Neural crest cell (in vitro differentiated cells): ENCODE data around the gene ARID3A. TPM values are rescaled to one million over a fixed set of nuclear protein-coding genes. Genes with fewer than 3 reads are reported as not detected.

Source experiments
- DNase-seq: peaks from one replicate; pipeline ENCODE4 v3.0.0; 2021; ENCODE audit warnings: low read depth, mixed read lengths, low spot score
- H3K27ac Mint-ChIP-seq: one replicate; pipeline ENCODE4 v1.8.0; 2021; ENCODE audit warnings: mild to moderate bottlenecking, mixed read lengths; ENCODE audit not compliant: unreplicated experiment
- H3K27me3 Mint-ChIP-seq: 2 replicates; pipeline ENCODE4 v1.8.0; 2021; ENCODE audit warnings: low read depth, mild to moderate bottlenecking, mixed read lengths
- H3K36me3 Mint-ChIP-seq: 2 replicates; pipeline ENCODE4 v1.8.0; 2021; ENCODE audit warnings: low read depth, mild to moderate bottlenecking, mixed read lengths
- H3K4me1 Mint-ChIP-seq: 2 replicates; pipeline ENCODE4 v1.8.0; 2021; ENCODE audit warnings: mixed read lengths
- H3K4me3 Mint-ChIP-seq: one replicate; pipeline ENCODE4 v1.8.0; 2021; ENCODE audit warnings: mild to moderate bottlenecking, mixed read lengths
- H3K9me3 Mint-ChIP-seq: 2 replicates; pipeline ENCODE4 v1.8.0; 2021; ENCODE audit warnings: mixed read lengths
- CTCF ChIP-seq: fragments of 200-600 bp; sonication (generic); conservative IDR thresholded peaks from 2 replicates; pipeline ENCODE4 v1.5.0; 2021; ENCODE audit warnings: antibody characterized with exemption, mild to moderate bottlenecking
- total RNA-seq: library from RNA; stranded (reverse); gene quantifications from 2 replicates; pipeline ENCODE4 v1.2.1, GENCODE V29; 2021

Gene ARID3A
- total RNA-seq, 1 donor from 2014 or later = 48.4 TPM

- TF ChIP-seq CTCF = no peak
- Mint-ChIP-seq H3K27ac (no peak overlapping the region), H3K9me3 (no peaks in the 10 kb centered on the region), H3K4me3 (no peak overlapping the region), H3K4me1 (no peaks in the 10 kb centered on the region), H3K36me3 (peaks cover 2% of the 10 kb centered on the region), H3K27me3 (peaks cover 27% of the 10 kb centered on the region)
- DNase-seq = no peak
Observed at GRCh38 chr19:992670-993055, 66.8 kb downstream of the ARID3A start.

- Mint-ChIP-seq H3K4me1 (no peaks in the 10 kb centered on the region), H3K4me3 (no peak overlapping the region), H3K9me3 (no peaks in the 10 kb centered on the region), H3K27ac (no peak overlapping the region), H3K36me3 (peaks cover 2% of the 10 kb centered on the region), H3K27me3 (peaks cover 35% of the 10 kb centered on the region)
- no peak for TF ChIP-seq CTCF
- DNase-seq = no peak
Observed at GRCh38 chr19:993361-993830, 67.6 kb downstream of the ARID3A start.

DNA sequence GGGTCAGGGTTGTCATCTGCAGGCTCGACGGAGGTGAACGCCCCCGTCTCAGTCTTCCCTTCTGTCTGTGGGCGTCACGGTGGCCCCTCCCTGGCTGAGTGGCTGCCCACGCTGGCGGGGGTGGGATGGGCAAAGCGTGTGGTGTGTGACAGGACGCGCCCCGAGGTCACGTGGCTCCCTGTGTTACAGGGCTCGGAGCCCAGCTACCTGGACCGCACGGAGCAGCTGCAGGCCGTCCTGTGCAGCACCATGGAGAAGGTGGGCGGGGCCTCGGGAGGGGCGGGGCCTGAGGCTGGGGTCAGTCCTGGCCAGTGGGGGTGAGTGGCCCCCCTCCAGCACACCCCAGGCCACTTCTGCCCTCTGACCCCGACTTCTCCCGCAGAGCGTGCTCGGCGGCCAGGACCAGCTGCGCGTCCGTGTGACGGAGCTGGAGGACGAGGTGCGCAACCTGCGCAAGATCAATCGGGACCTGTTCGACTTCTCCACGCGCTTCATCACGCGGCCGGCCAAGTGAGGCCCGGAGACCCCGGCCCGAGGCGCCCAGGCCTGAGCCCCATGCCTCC is 68.1 kb downstream of the ARID3A start:
- H3K27me3 Mint-ChIP-seq = peaks cover 40% of the 10 kb centered on the region
- H3K4me3 Mint-ChIP-seq = no peak overlapping the region
- H3K9me3 Mint-ChIP-seq = no peaks in the 10 kb centered on the region
- H3K4me1 Mint-ChIP-seq = no peaks in the 10 kb centered on the region
- TF ChIP-seq CTCF = no peak
- DNase-seq = no peak
- H3K36me3 Mint-ChIP-seq = peaks cover 2% of the 10 kb centered on the region
- no peak overlapping the region for H3K27ac Mint-ChIP-seq

GRCh38 chr19:994516-994915 is 68.7 kb downstream of the ARID3A start:
- no peak overlapping the region for H3K27ac Mint-ChIP-seq
- H3K36me3 Mint-ChIP-seq = peaks cover 2% of the 10 kb centered on the region
- TF ChIP-seq CTCF = no peak
- no peaks in the 10 kb centered on the region for H3K9me3 Mint-ChIP-seq
- peaks cover 46% of the 10 kb centered on the region for H3K27me3 Mint-ChIP-seq
- no peak overlapping the region for H3K4me3 Mint-ChIP-seq
- DNase-seq = no peak
- peaks cover 4% of the 10 kb centered on the region for H3K4me1 Mint-ChIP-seq

DNA sequence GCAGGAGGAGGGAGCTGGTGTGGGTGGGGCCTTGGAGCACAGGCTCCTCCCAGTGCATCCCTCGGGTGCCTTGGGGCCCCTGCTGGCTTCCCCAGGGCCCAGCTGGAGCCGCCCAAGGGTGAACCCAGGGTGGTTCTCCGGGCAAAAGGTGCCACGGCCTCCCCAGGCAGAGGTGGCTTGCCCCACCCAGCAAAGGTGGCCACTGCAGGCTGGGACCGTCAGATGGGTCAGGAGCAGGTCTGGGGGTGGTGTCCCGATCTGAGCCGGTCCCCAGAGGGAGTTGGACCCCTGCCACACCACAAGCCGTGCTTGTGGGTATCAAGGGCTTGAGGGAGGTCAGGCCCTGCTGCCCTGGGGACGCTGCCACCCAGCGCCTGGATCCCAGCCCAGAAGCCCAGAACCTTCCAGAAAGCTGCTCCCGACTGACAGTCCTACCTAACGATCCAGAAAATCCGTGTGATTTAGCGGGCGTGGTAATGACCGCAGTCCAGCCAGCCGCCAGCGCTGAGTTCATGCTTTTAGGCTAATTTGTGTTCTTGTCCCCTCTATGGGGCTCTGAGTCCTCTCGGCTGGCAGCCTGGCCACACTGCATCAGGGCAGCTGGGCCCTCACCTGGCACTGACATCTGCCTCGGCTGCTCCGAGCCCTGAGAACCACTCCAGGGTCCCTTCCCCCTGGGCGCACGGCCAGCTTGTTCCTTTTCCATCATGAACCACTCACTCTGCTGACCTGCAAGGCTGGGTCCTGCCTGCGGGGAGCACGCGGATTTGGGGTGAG is 69.4 kb downstream of the ARID3A start:
- H3K4me3 Mint-ChIP-seq = no peak overlapping the region
- peaks cover 4% of the 10 kb centered on the region for H3K4me1 Mint-ChIP-seq
- no peak for TF ChIP-seq CTCF
- H3K27ac Mint-ChIP-seq = no peak overlapping the region
- DNase-seq = no peak
- peaks cover 50% of the 10 kb centered on the region for H3K27me3 Mint-ChIP-seq
- peaks cover 2% of the 10 kb centered on the region for H3K36me3 Mint-ChIP-seq
- no peaks in the 10 kb centered on the region for H3K9me3 Mint-ChIP-seq
